ENCODE measurements around the gene TMEM51.

Gene TMEM51

GRCh38 chr1:15187175-15188129, 33.9 kb downstream of the TMEM51 start:
- Mint-ChIP-seq H3K4me3 (no peak overlapping the region), H3K9me3 (no peaks in the 10 kb centered on the region), H3K27ac (no peak overlapping the region), H3K4me1 (no peaks in the 10 kb centered on the region), H3K36me3 (no peaks in the 10 kb centered on the region)
- DNase-seq (ENCODE audit: low spot score in 2 of 2) (no peak), ATAC-seq (no peak)

DNA sequence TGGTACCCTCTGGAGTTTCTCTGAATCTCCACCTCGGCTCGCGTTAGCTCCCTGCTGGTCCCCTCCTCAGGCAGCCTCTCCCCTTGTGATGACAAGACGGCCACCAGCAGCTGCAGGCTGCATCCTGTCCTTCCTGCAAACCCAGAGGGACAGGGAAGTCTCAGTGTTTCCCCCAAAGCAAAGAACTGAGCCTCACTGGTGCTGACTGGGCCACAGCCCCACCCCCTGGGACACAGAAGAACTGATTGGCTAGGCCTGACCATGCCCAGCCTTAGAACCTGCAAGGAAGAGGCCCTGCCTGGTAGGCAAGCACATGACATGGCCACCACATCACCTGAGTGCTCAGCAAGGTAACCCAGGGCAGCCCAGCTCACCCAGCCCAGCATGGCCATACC, 34.6 kb downstream of the TMEM51 start:
- H3K36me3 Mint-ChIP-seq, result no peaks in the 10 kb centered on the region
- no peak overlapping the region for H3K4me3 Mint-ChIP-seq
- H3K9me3 Mint-ChIP-seq, result no peaks in the 10 kb centered on the region
- no peaks in the 10 kb centered on the region for H3K4me1 Mint-ChIP-seq
- no peak overlapping the region for H3K27ac Mint-ChIP-seq
- ATAC-seq (peak; percentile 33), DNase-seq (ENCODE audit: low spot score in 2 of 2) (no peak)

DNA sequence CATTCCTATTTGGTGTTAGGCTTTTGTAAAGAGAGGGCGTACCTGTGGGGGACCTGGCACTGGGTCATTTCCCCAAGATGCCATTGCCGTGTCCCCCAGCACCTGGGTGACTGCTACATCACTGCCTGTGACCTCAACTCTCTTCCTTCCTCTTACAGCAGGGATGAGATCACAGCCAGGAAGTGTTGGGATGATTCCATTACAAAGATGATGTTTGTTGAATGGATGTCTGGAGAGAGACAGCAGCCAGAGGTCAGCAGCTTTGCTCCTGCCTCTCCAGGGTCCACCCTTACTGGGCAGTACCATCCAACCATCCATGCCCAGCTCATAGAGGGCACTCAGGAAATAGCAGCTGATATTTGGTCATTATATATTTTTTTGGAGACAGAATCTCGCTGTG, 35.1 kb downstream of the TMEM51 start:
- H3K36me3 Mint-ChIP-seq, result no peaks in the 10 kb centered on the region
- no peaks in the 10 kb centered on the region for H3K4me1 Mint-ChIP-seq
- no peak overlapping the region for H3K4me3 Mint-ChIP-seq
- H3K27ac Mint-ChIP-seq, result no peak overlapping the region
- no peak for DNase-seq (ENCODE audit: low spot score in 2 of 2)
- no peak for ATAC-seq
- H3K9me3 Mint-ChIP-seq, result no peaks in the 10 kb centered on the region

DNA sequence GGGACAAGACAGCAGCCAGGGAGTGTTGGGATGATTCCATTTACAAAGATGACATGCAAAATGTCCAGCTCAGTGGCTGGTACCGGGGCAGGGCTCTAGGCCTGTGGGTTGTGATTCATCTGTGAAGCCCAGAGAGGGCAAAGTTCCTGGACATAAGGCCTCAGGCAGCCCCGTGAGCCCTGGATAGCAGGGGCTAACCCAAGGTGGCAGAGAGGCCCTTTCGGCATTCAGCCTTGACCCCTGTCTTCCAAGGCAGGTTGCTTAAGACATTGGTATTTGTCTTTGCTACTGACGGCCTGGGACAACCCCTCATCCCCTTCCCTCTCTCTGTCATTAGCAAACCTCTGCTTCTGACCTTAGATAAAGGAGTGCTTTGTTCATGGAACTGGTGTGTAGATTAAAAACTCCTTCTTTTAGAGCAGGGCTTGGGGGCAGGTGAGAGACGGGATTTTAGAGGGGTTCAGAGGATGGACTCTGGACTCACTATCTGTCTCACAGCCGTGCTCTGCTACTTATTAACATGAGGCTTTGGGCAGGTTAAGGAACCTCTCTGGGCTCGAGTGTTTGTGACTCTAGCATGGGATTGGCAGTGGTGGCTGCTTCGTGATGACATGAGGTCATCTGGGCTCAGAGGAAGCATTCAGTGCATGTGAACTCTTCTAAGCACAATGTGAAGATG, 36.3 kb downstream of the TMEM51 start:
- H3K4me1 Mint-ChIP-seq, result no peaks in the 10 kb centered on the region
- H3K4me3 Mint-ChIP-seq, result no peak overlapping the region

GRCh38 chr1:15191267-15191666, 37.7 kb downstream of the TMEM51 start:
- Mint-ChIP-seq H3K4me3 (no peak overlapping the region), H3K27ac (no peak overlapping the region), H3K9me3 (no peaks in the 10 kb centered on the region), H3K36me3 (no peaks in the 10 kb centered on the region), H3K4me1 (no peaks in the 10 kb centered on the region)
- ATAC-seq (no peak), DNase-seq (ENCODE audit: low spot score in 2 of 2) (no peak)

More for the DNA sequence above, 36.3 kb downstream of the TMEM51 start:
- Mint-ChIP-seq H3K9me3 (no peaks in the 10 kb centered on the region), H3K36me3 (no peaks in the 10 kb centered on the region), H3K27ac (no peak overlapping the region)
- no peak for DNase-seq (ENCODE audit: low spot score in 2 of 2)
- ATAC-seq, result no peak

- no peak for ATAC-seq
- no peaks in the 10 kb centered on the region for H3K36me3 Mint-ChIP-seq
- H3K9me3 Mint-ChIP-seq, result no peaks in the 10 kb centered on the region
- DNase-seq (ENCODE audit: low spot score in 2 of 2), result no peak
- no peak overlapping the region for H3K4me3 Mint-ChIP-seq
- H3K27ac Mint-ChIP-seq, result no peak overlapping the region
- no peaks in the 10 kb centered on the region for H3K4me1 Mint-ChIP-seq
Measured at GRCh38 chr1:15191770-15192169, 38.2 kb downstream of the TMEM51 start.

DNA sequence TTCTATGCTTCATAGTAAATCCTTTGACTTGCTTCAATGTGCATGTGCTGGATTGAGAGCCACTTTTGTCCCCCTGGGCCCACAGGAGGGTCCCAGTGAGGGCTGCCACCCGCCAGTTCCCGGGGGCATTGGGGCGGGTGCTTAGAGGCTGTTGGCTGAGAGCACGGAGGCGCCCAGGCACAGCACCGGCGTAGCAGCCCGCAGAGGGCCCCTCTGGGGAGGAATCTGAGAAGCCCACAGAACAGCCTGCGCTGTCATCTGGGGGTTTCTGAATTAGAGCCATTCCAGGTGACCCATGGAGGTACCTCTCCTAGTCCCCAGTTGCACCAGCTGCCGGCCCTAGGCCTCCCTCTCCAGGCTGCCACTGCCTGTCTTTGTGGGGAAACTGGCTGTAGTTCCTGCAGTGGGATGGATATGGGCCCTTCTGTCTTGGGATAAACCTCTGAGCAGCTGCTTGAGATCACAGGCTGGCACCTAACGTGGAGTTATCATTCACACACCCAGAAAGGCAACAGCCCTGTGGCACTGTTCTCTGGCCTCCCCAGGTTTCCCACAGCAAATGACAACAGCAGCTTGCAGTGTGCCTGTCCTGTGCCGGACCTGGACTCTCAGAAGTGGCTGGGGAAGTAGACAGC, 39.5 kb downstream of the TMEM51 start:
- no peaks in the 10 kb centered on the region for H3K4me1 Mint-ChIP-seq
- H3K9me3 Mint-ChIP-seq, result no peaks in the 10 kb centered on the region
- no peak for DNase-seq (ENCODE audit: low spot score in 2 of 2)
- no peak for ATAC-seq
- H3K36me3 Mint-ChIP-seq, result no peaks in the 10 kb centered on the region
- H3K27ac Mint-ChIP-seq, result no peak overlapping the region
- H3K4me3 Mint-ChIP-seq, result no peak overlapping the region

DNA sequence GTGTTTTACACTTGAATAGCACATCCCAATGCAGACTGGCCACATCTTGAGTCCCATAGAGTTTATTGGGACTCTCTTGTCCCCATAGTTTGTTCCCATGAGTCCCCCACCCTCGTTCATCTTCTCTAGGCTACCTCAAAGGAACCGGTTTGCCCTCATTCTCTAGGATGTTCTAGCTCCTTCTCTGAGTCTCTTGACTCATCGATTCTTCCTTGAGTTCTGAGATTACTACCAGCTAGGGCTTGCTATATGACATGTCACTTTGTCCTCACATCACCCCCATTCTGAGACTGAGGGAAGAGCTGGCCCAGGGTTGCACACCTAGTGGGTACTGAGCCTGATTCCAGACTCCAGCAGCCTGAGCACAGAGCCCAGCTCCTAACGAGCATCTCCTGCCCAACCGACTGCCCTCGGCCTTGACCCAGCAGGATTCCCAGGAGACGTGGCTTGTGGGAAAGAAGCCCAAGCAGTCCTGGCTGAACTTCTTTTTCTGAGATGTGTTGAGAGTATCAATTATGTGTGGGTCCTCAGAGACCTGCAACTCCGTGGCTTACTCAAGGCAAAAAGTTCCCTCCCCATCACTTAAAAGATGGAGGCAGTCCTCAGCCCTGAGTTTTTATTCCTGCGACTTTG, 42.0 kb downstream of the TMEM51 start:
- H3K27ac Mint-ChIP-seq, result no peak overlapping the region
- ATAC-seq, result no peak

GRCh38 chr1:15196069-15196468, 42.5 kb downstream of the TMEM51 start:
- ATAC-seq (no peak), DNase-seq (ENCODE audit: low spot score in 2 of 2) (no peak)
- H3K9me3 Mint-ChIP-seq, result no peaks in the 10 kb centered on the region
- no peak overlapping the region for H3K27ac Mint-ChIP-seq
- H3K4me1 Mint-ChIP-seq, result no peaks in the 10 kb centered on the region
- no peak overlapping the region for H3K4me3 Mint-ChIP-seq
- no peaks in the 10 kb centered on the region for H3K36me3 Mint-ChIP-seq

More for the DNA sequence above, 42.0 kb downstream of the TMEM51 start:
- no peaks in the 10 kb centered on the region for H3K9me3 Mint-ChIP-seq
- H3K4me3 Mint-ChIP-seq, result no peak overlapping the region
- no peaks in the 10 kb centered on the region for H3K4me1 Mint-ChIP-seq
- DNase-seq (ENCODE audit: low spot score in 2 of 2), result no peak
- H3K36me3 Mint-ChIP-seq, result no peaks in the 10 kb centered on the region

DNA sequence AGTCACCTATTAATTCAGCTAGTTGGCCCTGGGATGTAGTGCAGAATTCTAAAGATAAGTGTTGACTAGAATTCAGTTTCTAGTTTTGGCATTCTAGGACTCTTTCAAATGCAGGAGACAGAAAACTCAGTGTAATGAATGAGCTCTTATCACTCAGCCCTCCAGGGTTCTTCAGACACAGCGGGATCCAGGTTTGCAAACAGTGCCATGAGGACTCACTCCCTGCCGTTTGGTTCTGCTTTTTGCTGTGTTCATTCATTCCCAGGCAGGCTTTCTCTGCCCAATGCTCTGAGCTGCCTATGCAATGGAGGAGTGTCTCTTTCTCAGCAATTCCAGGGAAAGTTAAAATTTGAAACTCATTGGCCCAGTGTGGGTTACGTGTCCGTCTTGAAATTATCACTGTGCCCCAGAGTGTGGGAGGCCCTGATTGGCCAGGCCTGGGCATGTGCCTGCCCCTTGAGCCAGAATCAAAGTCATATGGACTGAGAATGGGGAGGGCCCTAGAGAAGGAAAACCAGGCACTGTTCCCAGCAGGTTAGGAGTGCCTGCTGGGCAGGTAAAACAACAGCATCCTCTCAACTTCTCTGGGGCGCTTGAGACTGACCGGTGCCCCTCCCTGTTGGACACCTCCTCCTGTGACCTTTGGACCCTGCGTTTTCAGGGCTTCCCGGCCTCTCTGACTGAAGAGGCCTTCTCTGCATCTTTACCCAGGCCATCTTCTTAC, 43.4 kb downstream of the TMEM51 start:
- no peaks in the 10 kb centered on the region for H3K9me3 Mint-ChIP-seq
- ATAC-seq (no peak), DNase-seq (ENCODE audit: low spot score in 2 of 2) (no peak)
- H3K4me3 Mint-ChIP-seq, result no peak overlapping the region
- H3K36me3 Mint-ChIP-seq, result no peaks in the 10 kb centered on the region
- no peaks in the 10 kb centered on the region for H3K4me1 Mint-ChIP-seq
- no peak overlapping the region for H3K27ac Mint-ChIP-seq

DNA sequence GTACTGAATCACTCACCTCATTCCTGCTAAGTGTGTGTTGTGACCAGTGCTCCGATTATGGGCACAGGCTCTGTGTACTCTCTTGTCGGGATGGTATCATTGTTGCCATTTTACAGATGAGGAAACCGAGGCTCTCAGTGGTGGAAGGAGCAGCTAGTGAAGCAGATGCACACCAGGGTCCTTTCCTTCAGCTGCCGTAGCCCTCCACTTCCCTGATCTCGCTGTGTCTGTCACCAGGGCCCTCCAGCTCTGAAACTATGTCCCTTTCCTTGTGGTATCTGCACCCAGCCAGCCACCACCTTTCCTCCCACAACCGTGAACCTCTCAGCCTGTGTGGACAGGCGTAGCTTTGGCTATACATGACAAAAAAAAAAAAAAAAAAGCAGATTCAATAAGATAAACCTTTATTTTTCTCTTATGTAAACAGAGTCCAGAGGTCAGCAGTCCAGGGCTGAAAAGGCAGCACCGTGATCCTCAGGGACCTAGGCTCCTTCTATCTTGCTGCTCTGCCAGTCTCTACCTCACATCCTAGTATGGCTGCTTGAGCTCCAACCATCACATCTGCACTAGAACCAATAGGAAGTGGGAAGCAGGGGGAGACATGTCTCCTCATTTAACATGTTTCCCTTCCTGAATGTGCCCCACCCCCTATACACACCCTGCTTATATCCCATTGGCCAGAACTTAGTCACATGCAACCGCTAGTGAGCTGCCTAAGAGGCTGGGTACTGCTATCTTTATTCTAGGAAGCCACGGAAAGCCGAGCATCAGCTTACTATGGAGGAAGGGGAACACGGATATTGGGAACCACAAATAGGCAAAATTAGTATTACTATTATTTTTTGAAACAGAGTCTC, 44.3 kb downstream of the TMEM51 start:
- Mint-ChIP-seq H3K9me3 (no peaks in the 10 kb centered on the region), H3K27ac (no peak overlapping the region), H3K36me3 (no peaks in the 10 kb centered on the region), H3K4me1 (no peaks in the 10 kb centered on the region), H3K4me3 (no peak overlapping the region)
- no peak for ATAC-seq
- DNase-seq (ENCODE audit: low spot score in 2 of 2), result no peak

DNA sequence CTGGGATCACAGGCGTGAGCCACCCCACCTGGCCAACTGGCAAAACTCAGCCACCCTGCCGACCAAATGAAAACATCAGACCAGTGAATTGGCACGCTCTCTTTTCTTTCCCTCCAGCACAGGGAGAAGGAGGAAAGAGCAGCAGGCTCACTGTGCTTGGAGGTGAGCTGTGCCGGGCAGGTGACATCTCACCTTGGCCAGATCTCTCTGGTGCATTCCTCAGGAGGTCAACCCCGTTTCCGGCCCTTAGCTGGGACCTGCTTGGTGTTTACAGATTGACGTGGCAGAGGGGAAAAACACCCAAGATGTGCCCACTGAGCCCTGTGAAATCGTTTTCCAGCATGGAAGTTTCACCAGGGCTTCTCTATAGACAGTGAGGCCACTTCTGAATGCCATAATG, 45.1 kb downstream of the TMEM51 start:
- Mint-ChIP-seq H3K4me3 (no peak overlapping the region), H3K4me1 (no peaks in the 10 kb centered on the region), H3K9me3 (no peaks in the 10 kb centered on the region), H3K27ac (no peak overlapping the region), H3K36me3 (no peaks in the 10 kb centered on the region)
- DNase-seq (ENCODE audit: low spot score in 2 of 2), result no peak
- ATAC-seq, result no peak

DNA sequence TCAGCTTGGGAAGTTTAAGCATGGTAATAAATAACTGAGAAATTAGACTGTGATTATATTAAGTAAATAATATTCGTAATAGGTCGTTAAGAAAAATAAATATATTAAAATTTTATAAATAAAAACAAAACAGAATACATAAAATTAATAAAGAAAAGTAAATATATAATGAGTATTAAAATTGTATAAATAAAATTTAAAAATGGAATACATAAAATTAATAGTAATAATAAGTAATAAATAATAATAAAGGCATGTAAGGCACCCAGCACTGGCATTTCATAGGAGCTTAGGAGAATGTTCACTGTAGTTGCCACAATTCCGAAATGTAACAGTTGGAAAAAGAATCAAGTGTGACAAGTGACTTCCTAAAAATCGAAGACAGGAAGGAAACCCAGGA, 47.7 kb downstream of the TMEM51 start:
- Mint-ChIP-seq H3K4me1 (no peaks in the 10 kb centered on the region), H3K9me3 (no peaks in the 10 kb centered on the region), H3K36me3 (no peaks in the 10 kb centered on the region), H3K27ac (no peak overlapping the region), H3K4me3 (no peak overlapping the region)
- no peak for DNase-seq (ENCODE audit: low spot score in 2 of 2)
- ATAC-seq, result no peak

DNA sequence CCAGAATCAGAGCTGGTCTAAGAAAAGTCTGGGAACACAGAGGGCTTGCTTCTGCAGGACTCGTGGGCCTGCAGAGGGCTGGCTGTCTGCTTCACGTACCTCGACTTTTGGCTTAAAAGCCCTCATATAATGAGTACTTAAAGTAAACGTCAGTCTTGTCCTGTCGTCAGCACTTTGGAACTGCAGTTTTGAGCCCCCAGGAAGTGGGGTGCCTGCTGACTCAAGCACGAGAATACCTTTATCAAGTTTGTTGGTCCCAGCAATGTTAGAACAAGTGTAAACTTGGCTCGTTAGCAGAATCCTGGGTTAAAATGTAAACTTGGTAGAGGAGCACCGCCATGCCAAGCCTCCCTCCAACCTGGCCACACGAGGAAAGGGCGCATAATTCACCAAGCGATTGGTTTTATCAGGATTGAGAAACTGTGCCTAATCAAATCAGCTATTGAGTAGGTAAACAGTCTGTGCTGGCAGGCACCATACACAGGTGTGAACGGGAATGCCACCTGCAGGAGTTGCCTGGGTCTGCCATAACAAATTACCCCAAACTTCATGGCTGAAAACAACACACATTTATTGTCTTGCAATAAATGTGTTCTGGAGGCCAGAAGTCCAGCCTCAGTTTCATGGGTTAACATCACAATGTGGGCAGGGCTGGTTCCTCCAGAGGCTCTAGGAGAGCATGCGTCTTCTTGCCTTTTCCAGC, 48.5 kb downstream of the TMEM51 start:
- Mint-ChIP-seq H3K27ac (no peak overlapping the region), H3K4me3 (no peak overlapping the region), H3K4me1 (no peaks in the 10 kb centered on the region), H3K36me3 (no peaks in the 10 kb centered on the region), H3K9me3 (no peaks in the 10 kb centered on the region)
- ATAC-seq (no peak), DNase-seq (ENCODE audit: low spot score in 2 of 2) (no peak)

Measured in stimulated activated effector memory CD8-positive, alpha-beta T cell treated with anti-CD3 and anti-CD28 coated beads, Interleukin-12 subunit alpha, Interleukin-12 subunit beta, amount 100 ng/mL, for 72 hours (primary cell).